GF-D8 (cell line): ENCODE data around the gene NUDT21.
"Not testable (repeated sequence)": the region's sequence is repeated elsewhere in the genome, so short reads cannot be mapped to it uniquely, and the experiment has no call there.

Source experiments
- DNase-seq: peaks from one replicate; lab custom pipeline; 2025; lab: John Stamatoyannopoulos, UW

The NUDT21 gene

DNA sequence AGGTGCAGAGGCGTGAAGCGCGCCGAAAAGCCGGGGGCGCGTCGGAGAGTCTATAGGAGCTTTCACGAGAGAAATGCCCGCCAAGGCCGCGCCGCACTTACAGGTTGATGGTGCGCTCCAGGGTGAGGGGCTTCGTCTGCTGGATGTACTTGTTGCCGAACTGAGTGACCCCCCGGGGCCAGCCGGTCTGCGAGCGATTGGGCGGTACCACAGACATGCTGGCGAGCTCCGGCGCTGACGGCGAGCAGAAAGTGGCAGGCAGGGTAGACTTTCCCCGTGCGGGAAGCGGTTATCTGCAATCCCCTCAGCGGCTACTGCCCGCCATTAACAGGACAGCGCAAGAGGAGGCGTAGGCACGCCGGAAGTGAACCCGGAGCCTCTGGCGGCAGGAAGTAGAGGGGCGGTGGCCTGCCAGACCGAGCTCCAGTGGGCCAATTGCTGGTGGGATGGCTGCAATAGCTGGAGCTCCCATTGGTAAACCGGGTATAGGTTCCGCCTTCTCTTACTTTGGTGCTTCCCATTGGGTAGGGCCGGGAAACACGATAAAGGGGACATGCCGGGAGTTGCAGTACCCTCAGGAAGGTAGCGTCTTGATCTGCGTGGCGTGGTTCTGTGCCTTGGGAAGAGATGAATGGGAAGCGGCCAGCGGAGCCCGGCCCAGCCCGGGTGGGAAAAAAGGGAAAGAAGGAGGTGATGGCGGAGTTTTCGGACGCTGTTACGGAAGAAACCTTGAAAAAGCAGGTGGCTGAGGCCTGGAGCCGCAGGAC lies at the start of gene NUDT21, which contains the start of gene OGFOD1:
NUDT21 (minus strand) TSS at position 347 of the 767 bp plus-strand sequence; CDS start at position 217, 130 bp downstream.
OGFOD1 (plus strand) TSS at position 569 of the 767 bp plus-strand sequence; CDS start at position 628, 59 bp downstream.
- DNase-seq: peak; percentile 96

DNA sequence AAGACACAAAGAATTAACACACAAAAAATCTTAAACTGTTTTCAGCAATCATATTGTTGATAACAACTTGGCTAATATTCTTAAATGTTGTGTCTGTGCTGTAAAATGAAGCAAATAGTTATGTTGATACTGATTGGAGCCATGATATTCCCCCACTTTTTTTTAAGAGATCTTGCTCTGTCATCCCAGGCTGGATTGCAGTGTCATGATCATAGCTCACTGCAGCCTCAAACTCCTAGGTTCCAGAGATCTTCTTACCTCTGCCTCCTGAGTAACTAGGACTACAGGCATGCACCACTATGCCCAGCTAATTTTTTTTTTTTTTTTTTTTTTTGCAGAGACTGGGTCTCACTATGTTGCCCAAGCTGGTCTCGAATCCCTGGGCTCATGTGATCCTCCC lies 42.7 kb upstream of the NUDT21 start:
- DNase-seq: no peak

- DNase-seq: no peak
Measured at GRCh38 chr16:56493126-56493525, 42.0 kb upstream of the NUDT21 start.

GRCh38 chr16:56491657-56492261 lies 40.6 kb upstream of the NUDT21 start:
- no peak for DNase-seq

- not testable (repeated sequence) for DNase-seq
Measured at GRCh38 chr16:56488868-56489267, 37.7 kb upstream of the NUDT21 start.

DNA sequence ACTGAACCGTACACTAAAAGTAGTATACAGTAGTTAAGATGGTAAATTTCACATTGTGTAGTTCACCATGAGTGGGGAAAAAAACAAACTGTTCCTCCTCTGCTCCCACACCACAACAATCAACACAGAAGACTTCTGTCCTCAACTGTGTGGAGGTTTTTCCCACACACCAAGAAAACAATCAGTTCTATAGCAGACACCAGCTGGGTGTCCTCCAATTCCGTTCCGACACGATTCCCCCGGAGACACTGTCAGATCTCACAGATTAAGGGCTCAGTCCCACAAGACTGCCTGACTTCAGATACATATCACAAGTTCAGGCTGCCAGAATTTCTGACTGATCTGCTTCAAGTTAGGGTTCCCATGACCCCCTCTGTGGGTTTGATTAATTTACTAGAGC lies 36.9 kb upstream of the NUDT21 start:
- no peak for DNase-seq

DNA sequence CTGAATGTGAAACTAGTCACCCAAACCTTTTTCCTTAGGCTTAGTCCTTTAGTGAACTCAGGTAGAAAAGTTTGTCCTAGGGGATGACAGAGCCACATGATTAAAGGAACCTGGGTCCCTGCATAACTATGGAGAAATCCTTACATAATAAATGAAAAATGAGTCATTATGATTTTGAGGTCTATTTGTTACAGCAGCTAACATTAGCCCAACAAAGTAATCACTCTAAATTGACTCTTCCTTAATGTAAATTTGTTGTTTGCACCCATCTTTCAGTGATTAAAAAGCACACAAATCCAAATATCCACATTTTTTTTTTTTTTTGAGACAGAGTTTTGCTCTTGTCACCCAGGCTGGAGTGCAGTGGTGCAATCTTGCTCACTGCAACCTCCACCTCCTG lies 32.3 kb upstream of the NUDT21 start:
- DNase-seq: no peak

DNA sequence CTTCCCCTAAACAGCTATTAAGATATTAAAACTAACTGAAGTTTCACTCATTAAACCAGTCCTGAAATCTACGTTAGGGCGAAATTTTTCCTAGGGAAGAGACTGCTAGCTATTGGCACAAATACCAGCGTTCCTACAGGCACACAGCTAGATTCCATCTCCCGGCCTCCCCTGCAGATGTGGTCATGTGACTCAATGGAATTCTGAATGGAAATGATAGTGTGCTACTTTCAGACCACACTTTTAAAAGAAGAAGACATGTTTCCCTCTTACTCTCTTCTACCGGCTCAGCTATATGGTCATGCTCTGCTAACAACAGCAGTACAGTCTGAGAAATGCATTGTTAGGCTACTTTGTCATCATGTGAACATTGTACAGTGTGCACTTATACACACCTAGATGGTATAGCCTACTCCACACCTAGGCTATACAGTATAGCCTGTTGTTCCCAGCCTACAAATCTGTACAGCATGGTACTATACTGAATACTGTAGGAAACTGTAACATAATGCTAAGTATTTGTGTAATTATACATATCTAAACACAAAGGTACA lies 31.6 kb upstream of the NUDT21 start:
- no peak for DNase-seq

DNA sequence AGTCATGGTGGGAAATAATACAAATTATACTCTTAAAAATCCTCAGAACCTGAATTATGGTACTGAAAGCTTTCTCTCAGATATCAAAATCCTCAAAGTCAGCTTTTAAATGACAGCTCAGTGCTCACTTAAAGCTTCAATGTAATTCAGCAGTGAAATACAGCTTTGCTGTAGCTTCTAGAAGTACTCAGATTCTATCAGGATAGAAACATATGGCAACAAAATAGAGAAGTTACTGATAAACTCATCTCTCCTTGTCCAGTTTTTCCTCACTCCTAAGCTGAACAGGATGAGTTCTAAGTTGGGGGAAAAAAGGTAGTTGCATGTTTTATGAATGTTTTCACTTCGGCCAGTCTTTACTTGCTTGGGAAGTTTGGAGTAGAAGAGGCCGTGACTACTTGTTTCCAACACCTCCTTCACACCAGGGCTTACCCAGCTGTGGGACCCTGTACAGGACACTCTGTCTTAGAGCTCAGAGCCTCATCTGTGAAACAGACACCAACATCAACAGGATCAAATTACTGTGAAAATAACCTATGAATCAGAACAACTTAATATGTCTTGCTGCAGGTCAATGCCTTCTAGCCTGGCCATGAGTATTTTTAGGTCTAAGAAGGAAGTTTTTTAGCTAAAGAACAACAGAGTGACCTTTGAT lies 30.5 kb upstream of the NUDT21 start:
- DNase-seq: no peak

- DNase-seq: no peak
Measured at GRCh38 chr16:56480776-56481467, 29.8 kb upstream of the NUDT21 start.

- DNase-seq: no peak
Measured at GRCh38 chr16:56479469-56479868, 28.3 kb upstream of the NUDT21 start.

- DNase-seq: peak; percentile 56
Measured at GRCh38 chr16:56478281-56479049, 27.3 kb upstream of the NUDT21 start.

DNA sequence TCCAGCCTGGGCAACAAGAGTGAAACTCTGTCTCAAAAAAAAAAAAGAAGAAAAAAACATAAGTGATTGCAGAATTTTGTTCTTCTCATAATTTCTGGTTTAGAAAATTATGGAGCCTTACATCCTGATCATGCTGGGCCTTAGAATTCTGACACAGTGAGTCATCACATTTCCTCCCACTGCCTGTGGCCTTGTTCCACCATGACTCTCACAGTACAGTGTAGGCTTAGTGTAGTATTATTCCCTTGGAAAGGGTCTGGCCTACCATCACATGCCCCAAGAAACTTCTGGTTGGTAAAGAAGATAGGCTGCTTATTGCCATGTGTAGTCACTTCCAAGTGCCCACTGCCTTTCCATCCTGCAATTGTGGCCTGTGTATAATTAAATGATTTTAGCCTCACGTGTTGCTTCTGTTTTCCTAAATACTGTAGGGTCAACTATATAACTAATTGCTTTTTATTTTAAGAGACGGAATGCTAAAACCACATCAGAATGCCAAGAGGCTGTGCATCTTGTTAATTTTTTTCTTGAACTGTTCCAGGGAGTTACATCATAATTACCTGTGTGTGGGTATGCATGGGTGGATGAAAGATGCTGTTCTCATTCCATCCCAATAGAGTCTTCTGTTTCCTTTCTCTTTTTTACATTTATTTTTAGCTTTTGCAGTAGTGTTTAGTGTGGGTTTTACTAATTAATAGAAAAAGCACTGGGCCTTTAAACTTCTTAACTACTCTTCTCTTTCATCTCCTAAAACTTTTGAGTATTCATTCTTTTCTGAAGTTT lies 26.2 kb upstream of the NUDT21 start:
- DNase-seq: no peak

DNA sequence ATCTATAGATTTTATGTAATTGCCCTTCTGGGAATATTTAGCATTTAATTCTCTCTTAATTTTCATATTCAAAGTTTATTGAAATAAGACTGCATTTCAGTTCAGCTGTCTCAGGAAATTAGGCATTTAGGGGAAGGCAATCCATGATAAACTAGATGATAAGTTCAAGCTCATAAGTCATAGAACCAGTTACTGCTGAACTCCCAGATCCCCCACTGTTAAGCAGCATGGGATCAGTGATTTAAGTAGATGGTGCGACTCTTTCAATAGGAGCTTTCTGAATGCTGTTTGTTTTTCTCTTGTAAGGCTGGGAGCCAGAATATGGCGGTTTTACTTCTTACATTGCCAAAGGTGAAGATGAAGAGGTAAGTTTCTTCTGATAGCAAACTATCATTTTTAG lies 24.1 kb upstream of the NUDT21 start:
- DNase-seq: no peak

DNA sequence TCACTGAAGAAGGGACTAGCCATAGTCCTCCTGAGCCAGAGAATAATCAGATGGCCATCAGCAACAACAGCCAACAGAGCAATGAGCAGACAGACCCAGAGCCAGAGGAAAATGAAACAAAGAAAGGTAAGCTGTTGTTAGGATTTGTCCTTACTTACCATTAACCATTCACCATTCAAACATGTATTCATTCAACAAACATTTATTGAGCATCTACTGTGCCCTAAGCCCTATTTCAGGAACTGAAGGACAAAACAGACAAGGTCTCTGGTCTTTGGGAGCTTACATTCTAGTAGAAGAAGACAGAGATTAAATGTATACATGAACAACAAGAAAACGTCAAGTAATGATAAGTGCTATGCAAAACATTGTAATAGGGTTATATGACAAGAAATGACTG lies 19.5 kb upstream of the NUDT21 start:
- DNase-seq: no peak

GRCh38 chr16:56470232-56470631 lies 19.1 kb upstream of the NUDT21 start:
- no peak for DNase-seq

DNA sequence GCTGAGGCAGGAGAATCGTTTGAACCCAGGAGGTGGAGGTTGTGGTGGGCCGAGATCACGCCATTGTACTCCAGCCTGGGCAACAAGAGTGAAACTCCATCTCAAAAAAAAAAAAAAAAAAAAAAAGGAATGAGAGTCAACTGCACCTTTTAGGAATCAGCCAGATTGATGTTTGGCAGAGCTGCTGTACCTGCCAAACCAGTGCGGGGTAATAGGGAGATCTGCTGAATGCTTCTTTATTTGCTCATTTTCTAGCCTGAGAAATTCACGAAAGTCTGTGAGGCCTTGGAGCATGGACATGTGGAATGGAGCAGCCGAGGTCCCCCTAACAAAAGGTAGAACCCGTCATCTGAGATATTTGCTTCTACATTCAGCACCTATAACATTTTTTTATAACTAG lies 18.6 kb upstream of the NUDT21 start:
- no peak for DNase-seq

DNA sequence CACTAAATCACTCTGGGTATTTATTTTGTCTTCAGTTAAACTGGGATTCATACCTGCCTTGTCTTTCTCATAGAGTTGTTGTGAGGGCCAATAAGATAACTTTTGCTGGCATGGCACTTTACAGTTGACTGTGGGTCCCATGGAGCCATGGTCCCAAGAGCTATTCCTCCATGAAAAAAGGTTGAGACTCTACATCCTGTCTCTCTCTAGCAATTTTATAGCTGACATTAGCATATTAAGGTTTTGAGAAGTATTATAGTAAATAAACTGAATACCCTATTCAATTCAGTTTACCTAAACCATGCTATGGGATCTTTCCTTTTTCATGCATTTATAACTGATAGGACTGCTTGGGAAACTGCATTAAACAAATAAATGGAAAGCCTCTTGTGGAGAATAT lies 17.7 kb upstream of the NUDT21 start:
- DNase-seq: no peak

DNA sequence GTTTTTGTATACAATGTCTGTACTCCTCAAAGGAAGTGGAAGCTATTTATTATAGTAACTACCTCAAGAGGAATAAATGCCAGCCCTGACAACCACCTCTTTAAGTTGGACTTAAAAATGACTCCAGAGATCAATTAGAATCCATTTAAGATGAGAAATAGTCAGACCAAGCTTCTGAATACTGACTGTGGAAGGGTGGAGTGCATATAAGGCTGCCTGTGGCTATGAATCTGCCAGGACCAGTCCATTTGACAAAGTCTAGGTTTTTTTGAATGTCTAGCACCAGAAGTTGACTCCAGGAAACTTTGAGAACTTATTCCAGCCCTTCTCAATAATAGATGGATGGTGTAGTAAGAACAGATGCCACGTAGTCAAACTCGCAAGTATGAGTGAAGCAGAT lies 15.2 kb upstream of the NUDT21 start:
- no peak for DNase-seq

DNA sequence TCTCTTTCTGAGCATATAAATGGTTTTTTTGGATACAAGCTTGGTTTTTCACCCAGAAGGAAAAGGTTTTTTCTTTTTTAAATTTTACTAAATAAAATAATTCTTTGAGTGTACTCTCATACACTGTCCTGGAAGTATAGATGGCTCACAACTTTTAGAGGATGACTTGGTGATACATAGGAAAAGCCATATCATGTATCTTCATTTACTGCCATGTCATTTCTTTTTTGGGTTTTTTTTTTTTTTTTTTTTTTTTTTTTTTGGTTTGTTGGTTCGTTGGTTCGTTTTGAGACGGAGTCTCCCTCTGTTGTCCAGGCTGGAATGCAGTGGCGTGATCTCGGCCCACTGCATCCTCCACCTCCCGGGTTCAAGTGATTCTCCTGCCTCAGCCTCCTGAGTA lies 12.0 kb upstream of the NUDT21 start:
- DNase-seq: no peak
